ENCODE measurements around the gene GTF3C1.

The GTF3C1 gene

DNA sequence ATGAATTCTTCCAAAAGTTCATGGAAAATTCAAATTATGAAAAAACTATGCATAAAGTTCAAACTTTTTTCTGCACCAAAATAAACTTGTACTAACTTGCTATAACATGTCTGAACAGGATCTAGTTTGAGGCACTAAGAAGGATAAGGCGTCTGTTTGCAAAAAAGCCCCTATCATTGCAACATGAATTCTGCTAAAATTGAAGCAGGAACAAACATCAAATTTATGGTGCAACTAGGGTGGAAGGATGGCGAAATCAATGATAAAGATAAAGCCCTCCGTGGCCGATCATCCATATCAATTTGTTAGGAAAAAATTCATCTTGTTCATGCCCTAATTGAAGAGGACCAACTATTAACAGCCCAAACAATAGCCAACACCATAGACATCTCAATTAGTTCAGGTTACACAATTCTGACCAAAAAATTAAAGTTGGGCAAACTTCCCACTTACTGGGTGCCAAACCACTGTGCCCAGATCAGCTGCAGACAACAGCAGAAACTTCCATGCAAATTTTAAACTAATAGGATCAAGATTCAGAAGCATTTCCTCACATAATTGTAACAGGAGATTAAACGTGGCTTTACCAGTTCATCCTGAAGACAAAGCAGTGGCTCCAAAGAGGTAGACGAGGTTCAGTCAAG lies 134.8 kb downstream of the GTF3C1 start:
- H3K27me3 ChIP-seq (replicated peaks; ENCODE audit: control insufficient read depth, insufficient read depth, low read length): no peaks in the 10 kb centered on the region
- no peak overlapping the region for H3K4me3 ChIP-seq (ENCODE audit: low read length)
- H3K36me3 ChIP-seq (ENCODE audit: control insufficient read depth, insufficient read depth, low read length, severe bottlenecking): no peaks in the 10 kb centered on the region
- H3K4me1 ChIP-seq (ENCODE audit: control insufficient read depth, insufficient read depth, low read length): peaks cover 11% of the 10 kb centered on the region
- H3K9ac ChIP-seq (ENCODE audit: low read length): no peak overlapping the region
- no peaks in the 10 kb centered on the region for H3K9me3 ChIP-seq (ENCODE audit: control insufficient read depth, low read length)
- no peak for DNase-seq (ENCODE audit: low read depth)

DNA sequence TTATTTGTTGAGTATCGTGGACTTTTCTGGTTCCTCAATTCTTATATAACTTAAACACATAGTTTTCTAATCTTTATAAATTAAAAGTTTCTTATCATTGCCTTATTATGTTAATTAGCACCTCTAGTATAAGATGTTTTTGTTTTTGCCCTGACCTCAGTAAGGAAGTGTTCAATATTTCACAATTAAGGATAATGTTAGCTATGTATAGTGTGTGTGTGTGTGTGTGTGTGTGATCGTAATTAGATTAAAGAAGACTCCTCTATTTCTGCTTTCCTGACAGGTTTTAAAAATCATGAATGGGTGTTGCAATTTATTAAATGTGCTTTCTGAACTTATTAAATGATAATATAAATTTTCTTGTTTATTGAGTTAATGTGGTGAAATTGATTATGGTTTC lies 135.8 kb downstream of the GTF3C1 start:
- Histone ChIP-seq H3K27me3 (replicated peaks; ENCODE audit: control insufficient read depth, insufficient read depth, low read length) (no peaks in the 10 kb centered on the region), H3K36me3 (ENCODE audit: control insufficient read depth, insufficient read depth, low read length, severe bottlenecking) (no peaks in the 10 kb centered on the region)

DNA sequence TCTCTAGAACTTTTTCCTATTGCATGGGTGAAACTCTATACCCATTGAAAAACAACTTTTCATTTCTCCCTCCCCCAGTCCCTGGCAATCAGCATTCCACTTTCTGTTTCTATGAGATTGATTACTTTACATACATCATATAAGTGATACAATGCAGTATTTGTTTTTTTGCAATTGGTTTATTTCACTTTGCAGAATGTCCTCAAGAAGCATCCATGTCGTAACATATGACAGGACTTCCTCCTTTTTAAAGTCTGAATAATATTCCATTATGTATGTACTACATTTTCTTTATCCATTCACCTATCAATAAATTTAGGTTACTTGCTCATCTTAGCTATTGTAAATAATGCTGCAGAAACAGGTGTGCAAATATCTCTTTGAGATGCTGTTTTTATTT lies 139.0 kb downstream of the GTF3C1 start:
- H3K36me3 ChIP-seq (ENCODE audit: control insufficient read depth, insufficient read depth, low read length, severe bottlenecking): no peaks in the 10 kb centered on the region
- H3K9me3 ChIP-seq (ENCODE audit: control insufficient read depth, low read length): no peaks in the 10 kb centered on the region
- DNase-seq (ENCODE audit: low read depth): no peak
- no peak overlapping the region for H3K4me3 ChIP-seq (ENCODE audit: low read length)
- H3K9ac ChIP-seq (ENCODE audit: low read length): no peak overlapping the region
- no peaks in the 10 kb centered on the region for H3K27me3 ChIP-seq (replicated peaks; ENCODE audit: control insufficient read depth, insufficient read depth, low read length)
- H3K4me1 ChIP-seq (ENCODE audit: control insufficient read depth, insufficient read depth, low read length): peaks cover 34% of the 10 kb centered on the region

More for the DNA sequence above, 135.8 kb downstream of the GTF3C1 start:
- Histone ChIP-seq H3K9ac (ENCODE audit: low read length) (no peak overlapping the region), H3K4me1 (ENCODE audit: control insufficient read depth, insufficient read depth, low read length) (peaks cover 11% of the 10 kb centered on the region), H3K9me3 (ENCODE audit: control insufficient read depth, low read length) (no peaks in the 10 kb centered on the region), H3K4me3 (ENCODE audit: low read length) (no peak overlapping the region)
- DNase-seq (ENCODE audit: low read depth): no peak
